CD14-positive monocyte (primary cell): Measurements from ENCODE around the gene SRPK1. TPM values are rescaled to one million over a fixed set of nuclear protein-coding genes. Genes with fewer than 3 reads are reported as not detected.
"Not testable (repeated sequence)": the region's sequence is repeated elsewhere in the genome, so short reads cannot be mapped to it uniquely, and the experiment has no call there.

Experiments used
- DNase-seq, 3 donors: peaks; one replicate each; pipeline ENCODE4 v3.0.0-alpha.2; 2011 to 2022
- H2AFZ ChIP-seq: 2 replicates; pipeline ENCODE4 v1.6.0; 2012; ENCODE audit warnings: mild to moderate bottlenecking, low read depth, low read length, inconsistent platforms; ENCODE audit not compliant: insufficient read depth, poor library complexity, severe bottlenecking
- H3K27ac ChIP-seq, 2 donors: 1 replicate in 1 of 2; 2 replicates in 1 of 2; pipeline ENCODE4 v1.5.1; 2012 to 2013; ENCODE audit warnings: low read length in 2 of 2, control low read depth in 1 of 2, inconsistent platforms in 1 of 2, low read depth in 1 of 2, mild to moderate bottlenecking in 1 of 2
- H3K27me3 ChIP-seq, 2 donors: one replicate each; pipeline versions ENCODE4 v1.6.0 to v1.6.1; 2011 to 2013; ENCODE audit warnings: low read length in 2 of 2; ENCODE audit not compliant: control insufficient read depth in 2 of 2, insufficient read depth in 2 of 2
- H3K36me3 ChIP-seq, 2 donors: replicated peaks in 1 of 2; 1 replicate in 1 of 2; 2 replicates in 1 of 2; pipeline versions ENCODE4 v1.5.1 to v1.6.1; 2012 to 2013; ENCODE audit warnings: low read length in 2 of 2, control low read depth in 1 of 2, inconsistent platforms in 1 of 2, mild to moderate bottlenecking in 1 of 2; ENCODE audit not compliant: insufficient read depth in 2 of 2, control insufficient read depth in 1 of 2
- H3K4me1 ChIP-seq, 2 donors: 1 replicate in 1 of 2; 2 replicates in 1 of 2; pipeline versions ENCODE4 v1.5.1 to v1.6.1; 2012 to 2013; ENCODE audit warnings: low read length in 2 of 2, control low read depth in 1 of 2, inconsistent platforms in 1 of 2, mild to moderate bottlenecking in 1 of 2, moderate library complexity in 1 of 2; ENCODE audit not compliant: insufficient read depth in 2 of 2, control insufficient read depth in 1 of 2
- H3K4me2 ChIP-seq: replicated peaks from 2 replicates; pipeline ENCODE3; 2012; ENCODE audit warnings: low read length, moderate library complexity, mild to moderate bottlenecking; ENCODE audit not compliant: poor library complexity, severe bottlenecking; ENCODE audit errors: extremely low read depth
- H3K4me3 ChIP-seq, 3 experiments: fragments of 200-600 bp in 1 of 3; sonication (generic) in 1 of 3; replicated peaks in 1 of 3; 1 replicate in 2 of 3; 2 replicates in 1 of 3; pipeline ENCODE4 v1.5.1; 2011 to 2013; ENCODE audit warnings: low read length in 3 of 3, mild to moderate bottlenecking in 3 of 3, control low read depth in 2 of 3, low read depth in 2 of 3, inconsistent platforms in 1 of 3, moderate library complexity in 1 of 3
- H3K79me2 ChIP-seq: 2 replicates; pipeline ENCODE4 v1.6.0; 2012; ENCODE audit warnings: mild to moderate bottlenecking, control low read depth, inconsistent platforms, low read length, moderate library complexity; ENCODE audit not compliant: insufficient read depth
- H3K9ac ChIP-seq: 2 replicates; pipeline ENCODE4 v1.6.0; 2017; ENCODE audit warnings: low read length, mild to moderate bottlenecking; ENCODE audit not compliant: insufficient read depth, poor library complexity, severe bottlenecking
- H3K9me3 ChIP-seq, 2 donors: replicated peaks in 1 of 2; 1 replicate in 1 of 2; 2 replicates in 1 of 2; pipeline versions ENCODE4 v1.5.1 to v1.6.1; 2012 to 2013; ENCODE audit warnings: low read length in 2 of 2, control low read depth in 1 of 2; ENCODE audit not compliant: control insufficient read depth in 1 of 2, insufficient read depth in 1 of 2
- H4K20me1 ChIP-seq: 2 replicates; pipeline ENCODE4 v1.6.0; 2012; ENCODE audit warnings: mild to moderate bottlenecking, low read length, control low read depth, moderate library complexity; ENCODE audit not compliant: insufficient read depth
- H3K27ac Mint-ChIP-seq, 7 donors: one replicate each; pipeline ENCODE4 v1.8.0; 2020; ENCODE audit warnings: mild to moderate bottlenecking in 7 of 7, mixed read lengths in 7 of 7, moderate library complexity in 6 of 7, inconsistent platforms in 2 of 7
- H3K27me3 Mint-ChIP-seq, 3 donors: one replicate each; pipeline ENCODE4 v1.8.0; 2021 to 2022; ENCODE audit warnings: low read depth in 3 of 3, mild to moderate bottlenecking in 3 of 3, mixed read lengths in 3 of 3, moderate library complexity in 3 of 3, inconsistent platforms in 1 of 3
- H3K36me3 Mint-ChIP-seq, 2 donors: one replicate each; pipeline ENCODE4 v1.8.0; 2020; ENCODE audit warnings: mixed read lengths in 2 of 2, inconsistent platforms in 1 of 2, mild to moderate bottlenecking in 1 of 2
- H3K4me1 Mint-ChIP-seq: one replicate; pipeline ENCODE4 v1.8.0; 2020; ENCODE audit warnings: mild to moderate bottlenecking, mixed read lengths
- H3K4me3 Mint-ChIP-seq, 2 donors: one replicate each; pipeline ENCODE4 v1.8.0; 2020; ENCODE audit warnings: mild to moderate bottlenecking in 2 of 2, mixed read lengths in 2 of 2, moderate library complexity in 1 of 2
- H3K9me3 Mint-ChIP-seq, 7 donors: one replicate each; pipeline ENCODE4 v1.8.0; 2020 to 2022; ENCODE audit warnings: mixed read lengths in 7 of 7, mild to moderate bottlenecking in 6 of 7, moderate library complexity in 6 of 7, inconsistent platforms in 2 of 7
- WGBS: methylation state at CpG from one replicate; pipeline ENCODE4 v1.1.5; 2013; ENCODE audit warnings: missing lambda C conversion rate; ENCODE audit not compliant: insufficient coverage; 5-methylcytosine and 5-hydroxymethylcytosine counted together
- intact Hi-C, 2 donors: fragments of 100-400 bp; cut with micrococcal nuclease; formaldehyde crosslinking; loops; one replicate each; pipeline versions ENCODE4 v1.15.0 to v1.15.1; 2023
- polyA plus RNA-seq, 3 donors: library from polyadenylated mRNA; depleted of rRNA in 1 of 3; unstranded in 2 of 3; stranded (reverse) in 1 of 3; fragments of 300-500 nt in 2 of 3; fragments of >200 nt in 1 of 3; fragmentation: Illumina TruSeq in 2 of 3; gene quantifications; 1 replicate in 2 of 3; 2 replicates in 1 of 3; pipeline ENCODE4 v1.2.3, GENCODE V29; 2012 to 2021
- TF ChIP-seq, protein P1 (sequence below): fragments of 200-600 bp; IDR thresholded peaks from one replicate; pipeline ENCODE4 v1.8.0; 2022; ENCODE audit warnings: antibody characterized with exemption, mild to moderate bottlenecking

Gene SRPK1
- polyA plus RNA-seq, 3 donors, result 7.2 to 24.8 (median 20.5) TPM

- H3K9me3 Mint-ChIP-seq, result peaks cover 22 to 36% (median 28%) of the 10 kb centered on the region in 7 donors
- DNase-seq, result no peak
- H3K4me1 Mint-ChIP-seq, result peaks cover 5% of the 10 kb centered on the region
- no peaks in the 10 kb centered on the region for H3K27me3 Mint-ChIP-seq
- Histone ChIP-seq H3K9me3 (peaks cover 22 to 25% of the 10 kb centered on the region in 2 donors), H3K27me3 (no peaks in the 10 kb centered on the region), H3K4me1 (peaks cover 0 to under 1% of the 10 kb centered on the region in 2 donors), H3K27ac (no peak overlapping the region), H2AFZ (no peak overlapping the region), H4K20me1 (no peaks in the 10 kb centered on the region), H3K4me2 (no peak overlapping the region), H3K36me3 (peaks cover 20 to 86% of the 10 kb centered on the region in 2 donors), H3K79me2 (peaks cover 91% of the 10 kb centered on the region), H3K4me3 (no peak overlapping the region), H3K9ac (no peak overlapping the region)
- no peak overlapping the region for H3K27ac Mint-ChIP-seq
- H3K36me3 Mint-ChIP-seq, result peaks cover 54 to 81% of the 10 kb centered on the region in 2 donors
- 93% methylated on average over 2 of the region's 8 CpGs for WGBS
- TF ChIP-seq, protein P1, sequence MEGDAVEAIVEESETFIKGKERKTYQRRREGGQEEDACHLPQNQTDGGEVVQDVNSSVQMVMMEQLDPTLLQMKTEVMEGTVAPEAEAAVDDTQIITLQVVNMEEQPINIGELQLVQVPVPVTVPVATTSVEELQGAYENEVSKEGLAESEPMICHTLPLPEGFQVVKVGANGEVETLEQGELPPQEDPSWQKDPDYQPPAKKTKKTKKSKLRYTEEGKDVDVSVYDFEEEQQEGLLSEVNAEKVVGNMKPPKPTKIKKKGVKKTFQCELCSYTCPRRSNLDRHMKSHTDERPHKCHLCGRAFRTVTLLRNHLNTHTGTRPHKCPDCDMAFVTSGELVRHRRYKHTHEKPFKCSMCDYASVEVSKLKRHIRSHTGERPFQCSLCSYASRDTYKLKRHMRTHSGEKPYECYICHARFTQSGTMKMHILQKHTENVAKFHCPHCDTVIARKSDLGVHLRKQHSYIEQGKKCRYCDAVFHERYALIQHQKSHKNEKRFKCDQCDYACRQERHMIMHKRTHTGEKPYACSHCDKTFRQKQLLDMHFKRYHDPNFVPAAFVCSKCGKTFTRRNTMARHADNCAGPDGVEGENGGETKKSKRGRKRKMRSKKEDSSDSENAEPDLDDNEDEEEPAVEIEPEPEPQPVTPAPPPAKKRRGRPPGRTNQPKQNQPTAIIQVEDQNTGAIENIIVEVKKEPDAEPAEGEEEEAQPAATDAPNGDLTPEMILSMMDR, result no peak
- intact Hi-C loops, result no loop called here
- H3K4me3 Mint-ChIP-seq, result no peak overlapping the region
These were observed 8.8 kb downstream of the SRPK1 start for GRCh38 chr6:35911871-35912653.

DNA sequence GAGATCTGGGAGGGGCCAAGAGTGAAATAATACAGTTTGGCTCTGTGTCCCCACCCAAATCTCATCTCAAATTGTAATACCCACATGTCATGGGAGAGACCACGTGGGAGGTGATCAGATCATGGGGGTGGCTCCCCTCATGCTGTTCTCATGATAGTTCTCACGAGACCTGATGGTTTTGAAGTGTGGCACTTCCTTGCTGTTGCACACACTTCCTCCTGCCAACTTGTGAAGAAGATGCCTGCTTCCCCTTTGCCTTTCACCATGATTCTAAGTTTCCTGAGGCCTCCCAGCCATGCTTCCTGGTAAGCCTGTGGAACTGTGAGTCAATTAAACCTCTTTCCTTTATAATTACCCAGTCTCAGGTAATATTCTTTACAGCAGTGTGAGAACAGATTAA, 11.3 kb downstream of the SRPK1 start:
- 20% methylated on average over 1 of the region's 2 CpGs for WGBS
- H3K4me2 ChIP-seq, H3K27me3 Mint-ChIP-seq, H3K4me3 Mint-ChIP-seq, H2AFZ ChIP-seq, intact Hi-C loops, H3K9ac ChIP-seq, H3K27me3 ChIP-seq, H3K4me1 ChIP-seq, H3K4me1 Mint-ChIP-seq, H3K4me3 ChIP-seq, H4K20me1 ChIP-seq: not testable (repeated sequence)
- H3K36me3 Mint-ChIP-seq, result peaks cover 51 to 68% of the 10 kb centered on the region in 2 donors
- H3K79me2 ChIP-seq, result peaks cover 92% of the 10 kb centered on the region
- peak overlapping the region in 2 of 7 donors; percentile 16 to 83 for H3K27ac Mint-ChIP-seq
- DNase-seq, result peak; percentile 10 to 16 (median 15)
- peak overlapping the region in 1 of 2 donors; percentile 31 for H3K27ac ChIP-seq
- peaks cover 13 to 84% of the 10 kb centered on the region in 2 donors for H3K36me3 ChIP-seq
- H3K9me3 ChIP-seq, result peaks cover 22 to 25% of the 10 kb centered on the region in 2 donors
- peaks cover 22 to 36% (median 28%) of the 10 kb centered on the region in 7 donors for H3K9me3 Mint-ChIP-seq

DNA sequence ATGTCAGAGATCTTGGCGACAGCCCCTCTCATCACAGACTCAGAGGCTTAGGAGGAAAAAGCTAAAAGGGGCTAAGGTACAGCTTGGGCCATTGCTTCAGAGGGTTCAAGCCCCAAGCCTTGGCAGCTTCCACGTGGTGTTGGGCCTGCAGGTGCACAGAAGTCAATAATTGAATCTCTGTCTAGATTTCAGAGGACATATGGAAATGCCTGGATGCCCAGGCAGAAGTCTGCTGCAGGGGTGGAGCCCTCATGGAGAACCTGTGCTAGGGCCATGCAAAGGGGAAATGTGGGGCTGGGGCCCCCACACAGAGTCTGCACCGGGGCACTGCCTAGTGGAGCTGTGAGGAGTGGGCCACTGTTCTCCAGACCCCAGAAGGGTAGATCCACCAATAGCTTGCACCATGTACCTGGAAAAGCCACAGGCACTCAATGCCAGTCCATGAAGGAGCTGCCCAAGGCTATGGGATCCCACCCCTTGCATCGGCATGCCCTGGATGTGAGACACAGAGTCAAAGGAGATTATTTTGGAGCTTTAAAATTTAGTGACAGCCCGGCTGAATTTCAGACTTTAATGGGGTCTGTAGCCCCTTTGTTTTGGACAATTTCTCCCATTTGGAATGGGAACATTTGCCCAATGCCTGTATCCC, 12.0 kb downstream of the SRPK1 start:
- H3K27ac Mint-ChIP-seq, intact Hi-C loops, H2AFZ ChIP-seq, H4K20me1 ChIP-seq, H3K4me1 Mint-ChIP-seq, H3K27me3 Mint-ChIP-seq, DNase-seq, H3K4me2 ChIP-seq, H3K4me1 ChIP-seq, H3K9ac ChIP-seq, H3K4me3 ChIP-seq, H3K27me3 ChIP-seq, H3K4me3 Mint-ChIP-seq: not testable (repeated sequence)
- H3K9me3 ChIP-seq, result peaks cover 22 to 25% of the 10 kb centered on the region in 2 donors
- Mint-ChIP-seq H3K36me3 (peaks cover 52 to 68% of the 10 kb centered on the region in 2 donors), H3K9me3 (peaks cover 22 to 36% (median 28%) of the 10 kb centered on the region in 7 donors)
- H3K79me2 ChIP-seq, result peaks cover 91% of the 10 kb centered on the region
- peak overlapping the region in 1 of 2 donors; percentile 31 for H3K27ac ChIP-seq
- H3K36me3 ChIP-seq, result peaks cover 14 to 83% of the 10 kb centered on the region in 2 donors
- WGBS, result 100% methylated on average over 5 of the region's 5 CpGs
